Nephron (organoid): ENCODE measurements around the gene TCF4.

ENCODE experiments used
- H3K27ac Mint-ChIP-seq, 3 experiments: 2 replicates each; pipeline ENCODE4 v1.8.0; 2020; ENCODE audit warnings: mixed read lengths in 3 of 3, mild to moderate bottlenecking in 2 of 3, moderate library complexity in 1 of 3
- H3K27me3 Mint-ChIP-seq: 2 replicates; pipeline ENCODE4 v1.8.0; 2021; ENCODE audit warnings: low read depth, mild to moderate bottlenecking, moderate library complexity, mixed read lengths
- H3K36me3 Mint-ChIP-seq: 2 replicates; pipeline ENCODE4 v1.8.0; 2020; ENCODE audit warnings: low read depth, mixed read lengths
- H3K4me1 Mint-ChIP-seq: 2 replicates; pipeline ENCODE4 v1.8.0; 2020; ENCODE audit warnings: mixed read lengths
- H3K4me3 Mint-ChIP-seq, 3 experiments: 2 replicates each; pipeline ENCODE4 v1.8.0; 2020; ENCODE audit warnings: mild to moderate bottlenecking in 3 of 3, mixed read lengths in 3 of 3, moderate library complexity in 2 of 3
- H3K9me3 Mint-ChIP-seq: 2 replicates; pipeline ENCODE4 v1.8.0; 2020; ENCODE audit warnings: mixed read lengths
- CTCF ChIP-seq, 3 experiments: fragments of 200-600 bp; sonication (generic); IDR thresholded peaks; one replicate each; pipeline ENCODE4 v1.5.0; 2021; ENCODE audit warnings: antibody characterized with exemption in 3 of 3; ENCODE audit not compliant: unreplicated experiment in 3 of 3

The TCF4 gene

GRCh38 chr18:55557211-55557610 lies 30.8 kb downstream of the TCF4 start:
- H3K4me3 Mint-ChIP-seq = no peak overlapping the region
- no peak for TF ChIP-seq CTCF (IDR thresholded peaks at IDR 0.05; ENCODE audit: unreplicated experiment in 3 of 3)
- H3K4me1 Mint-ChIP-seq = peaks cover 59% of the 10 kb centered on the region
- H3K9me3 Mint-ChIP-seq = no peaks in the 10 kb centered on the region
- no peak overlapping the region for H3K27ac Mint-ChIP-seq
- H3K36me3 Mint-ChIP-seq = peaks cover 27% of the 10 kb centered on the region
- no peaks in the 10 kb centered on the region for H3K27me3 Mint-ChIP-seq

GRCh38 chr18:55555395-55556027 lies 32.5 kb downstream of the TCF4 start:
- Mint-ChIP-seq H3K27ac (peak overlapping the region in 1 of 3 experiments; percentile 76), H3K4me3 (no peak overlapping the region), H3K9me3 (no peaks in the 10 kb centered on the region), H3K4me1 (peaks cover 67% of the 10 kb centered on the region), H3K27me3 (no peaks in the 10 kb centered on the region), H3K36me3 (peaks cover 35% of the 10 kb centered on the region)
- TF ChIP-seq CTCF (IDR thresholded peaks at IDR 0.05; ENCODE audit: unreplicated experiment in 3 of 3) = no peak

GRCh38 chr18:55552526-55553189 lies 35.3 kb downstream of the TCF4 start:
- H3K27me3 Mint-ChIP-seq = no peaks in the 10 kb centered on the region
- H3K9me3 Mint-ChIP-seq = no peaks in the 10 kb centered on the region
- H3K27ac Mint-ChIP-seq = no peak overlapping the region
- H3K36me3 Mint-ChIP-seq = peaks cover 26% of the 10 kb centered on the region
- TF ChIP-seq CTCF (IDR thresholded peaks at IDR 0.05; ENCODE audit: unreplicated experiment in 3 of 3) = no peak
- no peak overlapping the region for H3K4me3 Mint-ChIP-seq
- peaks cover 64% of the 10 kb centered on the region for H3K4me1 Mint-ChIP-seq

GRCh38 chr18:55551227-55551626 lies 36.8 kb downstream of the TCF4 start:
- no peak overlapping the region for H3K4me3 Mint-ChIP-seq
- H3K9me3 Mint-ChIP-seq = no peaks in the 10 kb centered on the region
- H3K27ac Mint-ChIP-seq = no peak overlapping the region
- peaks cover 76% of the 10 kb centered on the region for H3K4me1 Mint-ChIP-seq
- TF ChIP-seq CTCF (IDR thresholded peaks at IDR 0.05; ENCODE audit: unreplicated experiment in 3 of 3) = no peak
- no peaks in the 10 kb centered on the region for H3K27me3 Mint-ChIP-seq
- H3K36me3 Mint-ChIP-seq = peaks cover 24% of the 10 kb centered on the region

GRCh38 chr18:55550471-55550870 lies 37.5 kb downstream of the TCF4 start:
- H3K27ac Mint-ChIP-seq = peak overlapping the region in 2 of 3 experiments; percentile 52 to 64
- H3K36me3 Mint-ChIP-seq = peaks cover 24% of the 10 kb centered on the region
- TF ChIP-seq CTCF (IDR thresholded peaks at IDR 0.05; ENCODE audit: unreplicated experiment in 3 of 3) = no peak
- peaks cover 70% of the 10 kb centered on the region for H3K4me1 Mint-ChIP-seq
- H3K27me3 Mint-ChIP-seq = no peaks in the 10 kb centered on the region
- no peaks in the 10 kb centered on the region for H3K9me3 Mint-ChIP-seq
- H3K4me3 Mint-ChIP-seq = no peak overlapping the region
